GM23338 (cell line): Measurements from ENCODE around the gene DMRTC2. TPM values are rescaled to one million over a fixed set of nuclear protein-coding genes. Genes with fewer than 3 reads are reported as not detected.

Source experiments
- ATAC-seq: fragments of 200-7000 bp; cut with Tn5 transposase; 3 replicates; pipeline ENCODE4 v1.9.1; 2020
- DNase-seq: peaks from one replicate; pipeline ENCODE4 v3.0.0-alpha.2; 2015; ENCODE audit warnings: low spot score
- H2AFZ ChIP-seq: fragments of 200-600 bp; sonication (generic); 2 replicates; pipeline ENCODE4 v1.8.0; 2016; ENCODE audit warnings: antibody characterized with exemption, mild to moderate bottlenecking, moderate library complexity
- H3F3A ChIP-seq: fragments of 200-600 bp; sonication (generic); replicated peaks from 2 replicates; pipeline ENCODE4 v1.8.0; 2017; ENCODE audit warnings: antibody characterized with exemption, mixed run types, low read depth
- H3K27ac ChIP-seq: fragments of 200-600 bp; sonication (generic); 2 replicates; pipeline ENCODE4 v1.6.1; 2016; ENCODE audit warnings: low read depth
- H3K27me3 ChIP-seq: fragments of 200-600 bp; sonication (generic); 2 replicates; pipeline ENCODE4 v1.8.0; 2016; ENCODE audit warnings: mild to moderate bottlenecking, mixed run types, moderate library complexity; ENCODE audit not compliant: insufficient read depth
- H3K36me3 ChIP-seq: fragments of 200-600 bp; sonication (generic); 2 replicates; pipeline ENCODE4 v1.8.0; 2016; ENCODE audit warnings: mild to moderate bottlenecking; ENCODE audit not compliant: insufficient read depth
- H3K4me1 ChIP-seq: fragments of 200-600 bp; sonication (generic); 2 replicates; pipeline ENCODE4 v1.8.0; 2016; ENCODE audit warnings: mild to moderate bottlenecking, moderate library complexity; ENCODE audit not compliant: insufficient read depth
- H3K4me2 ChIP-seq: fragments of 200-600 bp; sonication (generic); 2 replicates; pipeline ENCODE4 v1.7.1; 2017; ENCODE audit warnings: mixed run types
- H3K4me3 ChIP-seq: fragments of 200-600 bp; sonication (generic); 2 replicates; pipeline ENCODE4 v1.6.1; 2016; ENCODE audit warnings: mixed run types
- H3K79me2 ChIP-seq: fragments of 200-600 bp; sonication (generic); replicated peaks from 2 replicates; pipeline ENCODE4 v1.8.0; 2017; ENCODE audit warnings: mild to moderate bottlenecking; ENCODE audit not compliant: insufficient read depth
- H3K9me2 ChIP-seq: fragments of 200-600 bp; sonication (generic); 2 replicates; pipeline ENCODE4 v1.8.0; 2017; ENCODE audit not compliant: insufficient read depth
- H4K20me1 ChIP-seq: fragments of 200-600 bp; sonication (generic); replicated peaks from 2 replicates; pipeline ENCODE4 v1.8.0; 2017; ENCODE audit warnings: mild to moderate bottlenecking; ENCODE audit not compliant: insufficient read depth
- H3K27ac Mint-ChIP-seq: 2 replicates; pipeline ENCODE4 v1.8.0; 2020; ENCODE audit warnings: inconsistent platforms, mild to moderate bottlenecking, moderate library complexity, mixed read lengths
- H3K27me3 Mint-ChIP-seq: 3 replicates; pipeline ENCODE4 v1.8.0; 2022; ENCODE audit warnings: low read depth, mild to moderate bottlenecking, moderate library complexity, mixed read lengths, inconsistent platforms; ENCODE audit not compliant: insufficient read depth, poor library complexity
- H3K36me3 Mint-ChIP-seq: 3 replicates; pipeline ENCODE4 v1.8.0; 2021; ENCODE audit warnings: low read depth, mild to moderate bottlenecking, inconsistent platforms, moderate library complexity, mixed read lengths
- H3K4me1 Mint-ChIP-seq: 3 replicates; pipeline ENCODE4 v1.8.0; 2020; ENCODE audit warnings: mild to moderate bottlenecking, inconsistent platforms, mixed read lengths
- H3K4me3 Mint-ChIP-seq: 3 replicates; pipeline ENCODE4 v1.8.0; 2021; ENCODE audit warnings: moderate library complexity, mild to moderate bottlenecking, inconsistent platforms, mixed read lengths
- H3K9me3 Mint-ChIP-seq: 3 replicates; pipeline ENCODE4 v1.8.0; 2020; ENCODE audit warnings: moderate library complexity, mild to moderate bottlenecking, inconsistent platforms, mixed read lengths
- CREB1 ChIP-seq: fragments of 250-450 bp; sonication (Bioruptor Pico); IDR thresholded peaks from 2 replicates; pipeline ENCODE4 v1.5.0; 2020; ENCODE audit warnings: low read depth, mild to moderate bottlenecking, moderate library complexity
- EZH2 ChIP-seq: fragments of 200-600 bp; sonication (generic); IDR thresholded peaks from one replicate; pipeline ENCODE4 v1.8.0; 2017; ENCODE audit warnings: antibody characterized with exemption, mild to moderate bottlenecking, low read depth; ENCODE audit not compliant: unreplicated experiment
- EZH2phosphoT487 ChIP-seq: fragments of 200-600 bp; sonication (generic); IDR thresholded peaks from one replicate; pipeline ENCODE4 v1.8.1; 2018; ENCODE audit warnings: antibody characterized with exemption; ENCODE audit not compliant: unreplicated experiment
- JUNB ChIP-seq: IDR thresholded peaks from one replicate; pipeline ENCODE4 v1.6.1; 2016; ENCODE audit warnings: antibody characterized with exemption; ENCODE audit not compliant: unreplicated experiment
- NANOG ChIP-seq: IDR thresholded peaks from 2 replicates; pipeline ENCODE4 v1.6.1; 2016; ENCODE audit warnings: antibody characterized with exemption, borderline replicate concordance
- STAT1 ChIP-seq: IDR thresholded peaks from one replicate; pipeline ENCODE4 v1.6.1; 2016; ENCODE audit warnings: antibody characterized with exemption; ENCODE audit not compliant: unreplicated experiment
- ZNF114 ChIP-seq: fragments of 250-450 bp; sonication (Bioruptor Pico); IDR thresholded peaks from 2 replicates; pipeline ENCODE4 v1.5.0; 2020; ENCODE audit warnings: mild to moderate bottlenecking, moderate library complexity
- ZNF331 ChIP-seq: fragments of 250-450 bp; sonication (Bioruptor Pico); IDR thresholded peaks from 2 replicates; pipeline ENCODE4 v1.5.0; 2020; ENCODE audit warnings: low read depth, mild to moderate bottlenecking, moderate library complexity
- polyA plus RNA-seq: library from polyadenylated mRNA; unstranded; fragments of >200 nt; fragmentation: Nextera tagmentation; extraction: Ambion mirVana; gene quantifications from 2 replicates; pipeline ENCODE4 v1.2.1, GENCODE V29; 2016
- total RNA-seq: library from RNA; depleted of rRNA; stranded (reverse); fragments of >200 nt; shearing (Covaris generic); gene quantifications from 2 replicates; pipeline ENCODE4 v1.2.3, GENCODE V29; 2014
- TF ChIP-seq, protein P1 (sequence below): IDR thresholded peaks from 2 replicates; pipeline ENCODE4 v1.6.1; 2016; ENCODE audit warnings: antibody characterized with exemption
- TF ChIP-seq, protein P2 (sequence below): fragments of 250-450 bp; sonication (Bioruptor Pico); IDR thresholded peaks from 2 replicates; pipeline ENCODE4 v1.5.0; 2020; ENCODE audit warnings: mild to moderate bottlenecking, moderate library complexity

DMRTC2 gene
- total and polyA plus RNA-seq, 2 experiments from 2014 or later, result 0.21 TPM; not detected in 1

DNA sequence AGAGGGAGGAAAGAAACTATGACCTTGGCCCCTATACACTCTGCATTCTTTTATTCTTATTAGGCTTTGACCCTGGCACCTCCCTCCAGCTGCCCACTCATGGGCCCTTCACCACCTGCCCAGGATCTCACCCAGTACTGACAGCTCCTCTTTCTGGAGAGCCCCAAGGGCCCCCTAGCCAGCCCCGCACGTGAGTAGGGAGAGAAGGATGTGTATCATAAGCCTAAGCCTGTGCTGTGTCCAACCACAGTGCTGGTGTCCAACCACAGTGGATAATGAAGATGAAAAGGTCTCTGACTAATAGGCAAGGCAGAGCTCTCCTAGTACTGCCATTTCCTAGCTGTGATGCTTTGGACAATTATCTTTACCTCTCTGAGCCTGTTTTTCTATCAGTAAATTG is 4.2 kb downstream of the DMRTC2 start:
- Histone ChIP-seq H3K4me3 (no peak overlapping the region), H3F3A (no peaks in the 10 kb centered on the region), H3K27ac (no peak overlapping the region), H3K4me1 (peaks cover 12% of the 10 kb centered on the region; the same call in 1 of the 2 replicates), H3K36me3 (no peaks in the 10 kb centered on the region), H4K20me1 (no peaks in the 10 kb centered on the region), H3K9me2 (no peaks in the 10 kb centered on the region), H3K27me3 (no peaks in the 10 kb centered on the region), H3K79me2 (no peaks in the 10 kb centered on the region), H3K4me2 (no peak overlapping the region), H2AFZ (no peak overlapping the region)
- Mint-ChIP-seq H3K4me3 (no peak overlapping the region), H3K4me1 (peaks cover 12% of the 10 kb centered on the region), H3K27ac (no peak overlapping the region), H3K27me3 (peaks cover 13% of the 10 kb centered on the region), H3K9me3 (peaks cover 12% of the 10 kb centered on the region; the same call in 2 of the 3 replicates), H3K36me3 (peaks cover 3% of the 10 kb centered on the region; the same call in 2 of the 3 replicates)
- TF ChIP-seq, protein P1, sequence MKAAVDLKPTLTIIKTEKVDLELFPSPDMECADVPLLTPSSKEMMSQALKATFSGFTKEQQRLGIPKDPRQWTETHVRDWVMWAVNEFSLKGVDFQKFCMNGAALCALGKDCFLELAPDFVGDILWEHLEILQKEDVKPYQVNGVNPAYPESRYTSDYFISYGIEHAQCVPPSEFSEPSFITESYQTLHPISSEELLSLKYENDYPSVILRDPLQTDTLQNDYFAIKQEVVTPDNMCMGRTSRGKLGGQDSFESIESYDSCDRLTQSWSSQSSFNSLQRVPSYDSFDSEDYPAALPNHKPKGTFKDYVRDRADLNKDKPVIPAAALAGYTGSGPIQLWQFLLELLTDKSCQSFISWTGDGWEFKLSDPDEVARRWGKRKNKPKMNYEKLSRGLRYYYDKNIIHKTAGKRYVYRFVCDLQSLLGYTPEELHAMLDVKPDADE, result no peak
- TF ChIP-seq, protein P2, sequence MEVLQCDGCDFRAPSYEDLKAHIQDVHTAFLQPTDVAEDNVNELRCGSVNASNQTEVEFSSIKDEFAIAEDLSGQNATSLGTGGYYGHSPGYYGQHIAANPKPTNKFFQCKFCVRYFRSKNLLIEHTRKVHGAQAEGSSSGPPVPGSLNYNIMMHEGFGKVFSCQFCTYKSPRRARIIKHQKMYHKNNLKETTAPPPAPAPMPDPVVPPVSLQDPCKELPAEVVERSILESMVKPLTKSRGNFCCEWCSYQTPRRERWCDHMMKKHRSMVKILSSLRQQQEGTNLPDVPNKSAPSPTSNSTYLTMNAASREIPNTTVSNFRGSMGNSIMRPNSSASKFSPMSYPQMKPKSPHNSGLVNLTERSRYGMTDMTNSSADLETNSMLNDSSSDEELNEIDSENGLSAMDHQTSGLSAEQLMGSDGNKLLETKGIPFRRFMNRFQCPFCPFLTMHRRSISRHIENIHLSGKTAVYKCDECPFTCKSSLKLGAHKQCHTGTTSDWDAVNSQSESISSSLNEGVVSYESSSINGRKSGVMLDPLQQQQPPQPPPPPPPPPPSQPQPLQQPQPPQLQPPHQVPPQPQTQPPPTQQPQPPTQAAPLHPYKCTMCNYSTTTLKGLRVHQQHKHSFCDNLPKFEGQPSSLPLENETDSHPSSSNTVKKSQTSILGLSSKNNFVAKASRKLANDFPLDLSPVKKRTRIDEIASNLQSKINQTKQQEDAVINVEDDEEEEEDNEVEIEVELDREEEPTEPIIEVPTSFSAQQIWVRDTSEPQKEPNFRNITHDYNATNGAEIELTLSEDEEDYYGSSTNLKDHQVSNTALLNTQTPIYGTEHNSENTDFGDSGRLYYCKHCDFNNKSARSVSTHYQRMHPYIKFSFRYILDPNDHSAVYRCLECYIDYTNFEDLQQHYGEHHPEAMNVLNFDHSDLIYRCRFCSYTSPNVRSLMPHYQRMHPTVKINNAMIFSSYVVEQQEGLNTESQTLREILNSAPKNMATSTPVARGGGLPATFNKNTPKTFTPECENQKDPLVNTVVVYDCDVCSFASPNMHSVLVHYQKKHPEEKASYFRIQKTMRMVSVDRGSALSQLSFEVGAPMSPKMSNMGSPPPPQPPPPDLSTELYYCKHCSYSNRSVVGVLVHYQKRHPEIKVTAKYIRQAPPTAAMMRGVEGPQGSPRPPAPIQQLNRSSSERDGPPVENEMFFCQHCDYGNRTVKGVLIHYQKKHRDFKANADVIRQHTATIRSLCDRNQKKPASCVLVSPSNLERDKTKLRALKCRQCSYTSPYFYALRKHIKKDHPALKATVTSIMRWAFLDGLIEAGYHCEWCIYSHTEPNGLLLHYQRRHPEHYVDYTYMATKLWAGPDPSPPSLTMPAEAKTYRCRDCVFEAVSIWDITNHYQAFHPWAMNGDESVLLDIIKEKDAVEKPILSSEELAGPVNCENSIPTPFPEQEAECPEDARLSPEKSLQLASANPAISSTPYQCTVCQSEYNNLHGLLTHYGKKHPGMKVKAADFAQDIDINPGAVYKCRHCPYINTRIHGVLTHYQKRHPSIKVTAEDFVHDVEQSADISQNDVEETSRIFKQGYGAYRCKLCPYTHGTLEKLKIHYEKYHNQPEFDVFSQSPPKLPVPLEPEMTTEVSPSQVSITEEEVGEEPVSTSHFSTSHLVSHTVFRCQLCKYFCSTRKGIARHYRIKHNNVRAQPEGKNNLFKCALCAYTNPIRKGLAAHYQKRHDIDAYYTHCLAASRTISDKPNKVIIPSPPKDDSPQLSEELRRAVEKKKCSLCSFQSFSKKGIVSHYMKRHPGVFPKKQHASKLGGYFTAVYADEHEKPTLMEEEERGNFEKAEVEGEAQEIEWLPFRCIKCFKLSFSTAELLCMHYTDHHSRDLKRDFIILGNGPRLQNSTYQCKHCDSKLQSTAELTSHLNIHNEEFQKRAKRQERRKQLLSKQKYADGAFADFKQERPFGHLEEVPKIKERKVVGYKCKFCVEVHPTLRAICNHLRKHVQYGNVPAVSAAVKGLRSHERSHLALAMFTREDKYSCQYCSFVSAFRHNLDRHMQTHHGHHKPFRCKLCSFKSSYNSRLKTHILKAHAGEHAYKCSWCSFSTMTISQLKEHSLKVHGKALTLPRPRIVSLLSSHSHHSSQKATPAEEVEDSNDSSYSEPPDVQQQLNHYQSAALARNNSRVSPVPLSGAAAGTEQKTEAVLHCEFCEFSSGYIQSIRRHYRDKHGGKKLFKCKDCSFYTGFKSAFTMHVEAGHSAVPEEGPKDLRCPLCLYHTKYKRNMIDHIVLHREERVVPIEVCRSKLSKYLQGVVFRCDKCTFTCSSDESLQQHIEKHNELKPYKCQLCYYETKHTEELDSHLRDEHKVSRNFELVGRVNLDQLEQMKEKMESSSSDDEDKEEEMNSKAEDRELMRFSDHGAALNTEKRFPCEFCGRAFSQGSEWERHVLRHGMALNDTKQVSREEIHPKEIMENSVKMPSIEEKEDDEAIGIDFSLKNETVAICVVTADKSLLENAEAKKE (CRISPR knock-in tag), result no peak
- TF ChIP-seq EZH2phosphoT487 (no peak), EZH2 (no peak), STAT1 (no peak), NANOG (no peak), ZNF114 (CRISPR knock-in tag) (no peak), JUNB (no peak), ZNF331 (CRISPR knock-in tag) (no peak), CREB1 (CRISPR knock-in tag) (no peak)
- ATAC-seq (no peak), DNase-seq (no peak)
